Breast epithelium (tissue), 3 donors: ENCODE data around the gene TPX2.
A peak's percentile ranks its signal among the peaks of the same experiment; 100 is the strongest.

Experiments
- CTCF ChIP-seq, 3 donors: fragments of 450-650 bp; IDR thresholded peaks; one replicate each; pipeline ENCODE4 v1.5.1; 2016 to 2017; ENCODE audit warnings: antibody characterized with exemption in 3 of 3, mild to moderate bottlenecking in 3 of 3, moderate library complexity in 3 of 3
- POLR2A ChIP-seq: fragments of 450-650 bp; IDR thresholded peaks from one replicate; pipeline ENCODE4 v1.6.1; 2016; ENCODE audit warnings: antibody characterized with exemption, mild to moderate bottlenecking, moderate library complexity
- POLR2AphosphoS5 ChIP-seq, 3 donors: sonication (generic); formaldehyde crosslinking; IDR thresholded peaks; one replicate each; pipeline ENCODE4 v1.6.1; 2017; ENCODE audit warnings: antibody characterized with exemption in 3 of 3

- TF ChIP-seq POLR2A: peak; percentile 82
- peak; percentile 89 to 99 (median 98) for TF ChIP-seq CTCF (IDR thresholded peaks at IDR 0.05)
- TF ChIP-seq POLR2AphosphoS5 (IDR thresholded peaks at IDR 0.05): peak; percentile 75 to 87 (median 76)
These were observed 16.6 kb upstream of the TPX2 start, which contains the start of gene BCL2L1 for GRCh38 chr20:31722257-31723068.
